Sigmoid colon (tissue), 7 donors: Measurements from ENCODE around the gene TMEM222. TPM values are rescaled to one million over a fixed set of nuclear protein-coding genes. Genes with fewer than 3 reads are reported as not detected.

Experiments used
- DNase-seq: peaks from one replicate; pipeline ENCODE4 v3.0.0-alpha.2; 2019
- H3K27ac ChIP-seq, 4 donors: fragments of 200-600 bp; sonication (generic); one replicate each; pipeline ENCODE4 v1.5.1; 2016 to 2019; ENCODE audit warnings: mild to moderate bottlenecking in 1 of 4
- H3K27me3 ChIP-seq, 3 donors: fragments of 200-600 bp; sonication (generic); one replicate each; pipeline ENCODE4 v1.5.1; 2019; ENCODE audit warnings: mild to moderate bottlenecking in 1 of 3
- H3K36me3 ChIP-seq, 4 donors: fragments of 200-600 bp; sonication (generic); one replicate each; pipeline ENCODE4 v1.5.1; 2016 to 2019
- H3K4me1 ChIP-seq, 4 donors: fragments of 200-600 bp; sonication (generic); one replicate each; pipeline ENCODE4 v1.5.1; 2017 to 2019
- H3K4me3 ChIP-seq, 4 donors: fragments of 200-600 bp; sonication (generic); one replicate each; pipeline ENCODE4 v1.5.1; 2017 to 2019; ENCODE audit warnings: mild to moderate bottlenecking in 2 of 4, moderate library complexity in 1 of 4
- H3K9me3 ChIP-seq, 4 donors: fragments of 200-600 bp in 3 of 4; sonication (generic) in 3 of 4; one replicate each; pipeline versions ENCODE4 v1.5.1 to v1.6.1; 2013 to 2019
- EP300 ChIP-seq, 4 donors: sonication (generic); formaldehyde crosslinking; IDR thresholded peaks; one replicate each; pipeline ENCODE4 v1.6.1; 2017; ENCODE audit warnings: antibody characterized with exemption in 4 of 4
- POLR2A ChIP-seq, 2 donors: fragments of 450-650 bp; IDR thresholded peaks; one replicate each; pipeline ENCODE4 v1.6.1; 2016; ENCODE audit warnings: antibody characterized with exemption in 2 of 2, mild to moderate bottlenecking in 2 of 2, moderate library complexity in 2 of 2
- POLR2AphosphoS5 ChIP-seq, 4 donors: sonication (generic); formaldehyde crosslinking; IDR thresholded peaks; one replicate each; pipeline ENCODE4 v1.6.1; 2017; ENCODE audit warnings: antibody characterized with exemption in 4 of 4
- WGBS, 2 donors: extraction: QIAGEN DNeasy Blood & Tissue Kit; methylation state at CpG; one replicate each; pipeline ENCODE4 v1.1.7; 2013; 5-methylcytosine and 5-hydroxymethylcytosine counted together
- intact Hi-C: fragments of 100-400 bp; cut with DNase I; formaldehyde crosslinking; loops from one replicate; pipeline ENCODE4 v1.15.1; 2023
- polyA plus RNA-seq, 3 donors: library from polyadenylated mRNA; stranded (reverse); fragments of 200-250 nt; gene quantifications; one replicate each; pipeline ENCODE4 v1.2.3, GENCODE V29; 2013
- total RNA-seq, 4 donors: library from RNA; depleted of rRNA; stranded (reverse); fragments of >200 nt; gene quantifications; one replicate each; pipeline ENCODE4 v1.1.0, GENCODE V29; 2016
- TF ChIP-seq, protein P1 (sequence below), 4 experiments: fragments of 450-650 bp in 3 of 4; fragments of 200-600 bp in 1 of 4; IDR thresholded peaks; one replicate each; pipeline ENCODE4 v1.5.1; 2016 to 2019; ENCODE audit warnings: antibody characterized with exemption in 4 of 4, mild to moderate bottlenecking in 3 of 4, moderate library complexity in 2 of 4
- donor health status: healthy with polysubstance abuse.
- donor health status: Bipolar disorder and iron deficiency.
- donor health status: healthy.

TMEM222 gene
- total and polyA plus RNA-seq, 7 donors: 15.7 to 46.9 (median 19.7) TPM

DNA sequence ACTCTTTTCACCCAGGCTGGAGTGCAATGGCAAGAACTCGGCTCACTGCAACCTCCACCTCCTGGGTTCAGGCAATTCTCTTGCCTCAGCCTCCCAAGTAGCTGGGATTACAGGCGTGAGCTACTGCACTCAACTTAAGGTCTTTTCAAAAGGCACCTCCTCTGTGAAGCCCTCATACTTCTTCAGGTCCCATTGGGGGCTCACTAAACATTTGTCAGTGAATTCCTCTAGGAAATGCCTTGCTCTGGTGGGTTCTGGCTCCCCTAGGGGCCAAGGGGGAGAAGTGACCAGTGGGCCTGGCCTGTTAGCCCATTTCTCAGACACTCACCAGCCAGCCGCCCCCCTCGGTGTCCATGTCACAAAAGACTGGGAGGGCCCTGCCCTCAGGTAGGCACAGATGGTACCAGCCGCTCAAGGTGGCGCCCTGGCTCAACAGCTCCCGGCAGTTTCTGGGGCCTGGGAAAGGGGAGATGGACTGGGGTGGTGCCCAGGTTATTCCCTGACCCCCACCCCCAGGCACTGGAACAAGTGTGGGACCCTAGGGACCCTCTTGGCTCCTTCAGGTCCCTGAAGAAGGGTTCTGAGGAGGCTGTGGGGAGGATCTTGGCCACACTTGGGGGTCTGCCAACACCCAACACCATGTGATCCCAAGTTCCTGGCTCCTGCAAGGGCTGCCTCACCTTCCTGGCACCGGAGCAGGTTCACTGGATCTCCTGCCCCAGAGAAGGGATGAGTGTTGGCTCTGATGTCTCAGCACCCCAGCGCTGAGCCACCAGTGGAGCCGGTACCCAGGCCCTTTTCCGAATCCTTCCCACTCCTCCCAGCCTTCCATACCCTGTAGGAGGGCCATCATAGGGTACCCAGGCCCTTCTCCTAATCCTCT is 51.1 kb downstream of the TMEM222 start:
- no peaks in the 10 kb centered on the region for H3K27me3 ChIP-seq
- H3K36me3 ChIP-seq: no peaks in the 10 kb centered on the region
- H3K4me1 ChIP-seq: peaks cover 0 to 3% (median under 1%) of the 10 kb centered on the region in 4 donors
- TF ChIP-seq, protein P1, sequence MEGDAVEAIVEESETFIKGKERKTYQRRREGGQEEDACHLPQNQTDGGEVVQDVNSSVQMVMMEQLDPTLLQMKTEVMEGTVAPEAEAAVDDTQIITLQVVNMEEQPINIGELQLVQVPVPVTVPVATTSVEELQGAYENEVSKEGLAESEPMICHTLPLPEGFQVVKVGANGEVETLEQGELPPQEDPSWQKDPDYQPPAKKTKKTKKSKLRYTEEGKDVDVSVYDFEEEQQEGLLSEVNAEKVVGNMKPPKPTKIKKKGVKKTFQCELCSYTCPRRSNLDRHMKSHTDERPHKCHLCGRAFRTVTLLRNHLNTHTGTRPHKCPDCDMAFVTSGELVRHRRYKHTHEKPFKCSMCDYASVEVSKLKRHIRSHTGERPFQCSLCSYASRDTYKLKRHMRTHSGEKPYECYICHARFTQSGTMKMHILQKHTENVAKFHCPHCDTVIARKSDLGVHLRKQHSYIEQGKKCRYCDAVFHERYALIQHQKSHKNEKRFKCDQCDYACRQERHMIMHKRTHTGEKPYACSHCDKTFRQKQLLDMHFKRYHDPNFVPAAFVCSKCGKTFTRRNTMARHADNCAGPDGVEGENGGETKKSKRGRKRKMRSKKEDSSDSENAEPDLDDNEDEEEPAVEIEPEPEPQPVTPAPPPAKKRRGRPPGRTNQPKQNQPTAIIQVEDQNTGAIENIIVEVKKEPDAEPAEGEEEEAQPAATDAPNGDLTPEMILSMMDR (IDR thresholded peaks at IDR 0.05): no peak
- no peak for TF ChIP-seq POLR2A (IDR thresholded peaks at IDR 0.05)
- TF ChIP-seq POLR2AphosphoS5 (IDR thresholded peaks at IDR 0.05): no peak
- no peak for TF ChIP-seq EP300 (IDR thresholded peaks at IDR 0.05)
- WGBS, 2 donors: 81 to 92% methylated on average over 11 of the region's 11 CpGs
- H3K4me3 ChIP-seq: no peak overlapping the region
- no peaks in the 10 kb centered on the region for H3K9me3 ChIP-seq
- intact Hi-C loops: no loop called here
- no peak overlapping the region for H3K27ac ChIP-seq
- no peak for DNase-seq

DNA sequence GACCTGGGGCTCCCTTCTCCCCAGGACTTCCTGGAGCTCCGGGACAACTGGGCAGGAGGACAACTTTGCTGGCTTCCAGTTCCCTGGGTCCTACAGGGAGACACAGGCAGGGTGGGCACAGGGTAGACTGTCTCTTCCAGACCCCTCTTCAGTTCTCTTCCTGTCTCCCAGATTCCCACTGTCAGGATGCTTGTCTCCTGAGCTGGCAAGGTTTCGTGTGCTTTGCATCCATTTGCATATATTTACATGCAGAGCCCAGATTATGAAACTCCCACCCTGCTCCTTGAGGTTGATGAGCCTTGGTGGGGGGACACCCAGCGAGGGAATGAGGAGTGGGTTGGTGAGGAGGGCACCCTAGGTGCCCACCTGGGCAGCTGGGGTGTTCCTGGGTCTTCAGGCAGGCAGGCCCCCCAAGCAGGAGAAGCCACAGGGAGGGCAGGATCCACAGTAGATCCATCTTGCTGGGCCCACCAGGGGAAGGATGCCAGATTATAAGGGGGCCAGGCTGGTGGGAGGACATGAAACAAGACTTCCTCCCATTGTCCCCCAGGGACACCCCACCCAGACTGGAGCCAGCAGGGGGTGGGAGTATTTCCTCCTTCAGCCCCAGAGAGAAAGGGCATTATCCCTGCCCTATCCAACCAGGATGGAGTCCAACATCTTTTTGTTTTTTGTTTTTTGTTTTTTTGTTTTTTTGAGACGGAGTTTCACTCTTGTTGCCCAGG is 52.6 kb downstream of the TMEM222 start, which contains the start of gene FCN3:
FCN3 (minus strand) TSS at position 463 of the 725 bp plus-strand sequence; CDS start at position 457, 6 bp downstream.
- intact Hi-C loops: no loop called here
- Histone ChIP-seq H3K9me3 (no peaks in the 10 kb centered on the region), H3K36me3 (no peaks in the 10 kb centered on the region), H3K4me1 (no peaks in the 10 kb centered on the region), H3K4me3 (no peak within 1 kb of the TSS), H3K27me3 (no peaks in the 10 kb centered on the region), H3K27ac (no peak within 1 kb of the TSS)
- WGBS, 2 donors: 75 to 82% methylated on average over 4 of the region's 4 CpGs
- DNase-seq: no peak
- TF ChIP-seq POLR2A (IDR thresholded peaks at IDR 0.05) (no peak), POLR2AphosphoS5 (IDR thresholded peaks at IDR 0.05) (no peak), EP300 (IDR thresholded peaks at IDR 0.05) (no peak)
- TF ChIP-seq, protein P1 (IDR thresholded peaks at IDR 0.05): no peak

- Histone ChIP-seq H3K27ac (no peak overlapping the region), H3K9me3 (no peaks in the 10 kb centered on the region), H3K4me1 (peaks cover 0 to 2% (median under 1%) of the 10 kb centered on the region in 4 donors), H3K4me3 (no peak overlapping the region), H3K27me3 (peaks cover 0 to 9% (median 5%) of the 10 kb centered on the region in 3 donors), H3K36me3 (no peaks in the 10 kb centered on the region)
- WGBS, 2 donors: 91 to 92% methylated on average over 12 of the region's 12 CpGs
- no peak for DNase-seq
- intact Hi-C loops: no loop called here
- no peak for TF ChIP-seq POLR2AphosphoS5 (IDR thresholded peaks at IDR 0.05)
- TF ChIP-seq, protein P1 (IDR thresholded peaks at IDR 0.05): no peak
- TF ChIP-seq EP300 (IDR thresholded peaks at IDR 0.05): no peak
- no peak for TF ChIP-seq POLR2A (IDR thresholded peaks at IDR 0.05)
These were observed 56.0 kb downstream of the TMEM222 start for GRCh38 chr1:27377760-27378495.

DNA sequence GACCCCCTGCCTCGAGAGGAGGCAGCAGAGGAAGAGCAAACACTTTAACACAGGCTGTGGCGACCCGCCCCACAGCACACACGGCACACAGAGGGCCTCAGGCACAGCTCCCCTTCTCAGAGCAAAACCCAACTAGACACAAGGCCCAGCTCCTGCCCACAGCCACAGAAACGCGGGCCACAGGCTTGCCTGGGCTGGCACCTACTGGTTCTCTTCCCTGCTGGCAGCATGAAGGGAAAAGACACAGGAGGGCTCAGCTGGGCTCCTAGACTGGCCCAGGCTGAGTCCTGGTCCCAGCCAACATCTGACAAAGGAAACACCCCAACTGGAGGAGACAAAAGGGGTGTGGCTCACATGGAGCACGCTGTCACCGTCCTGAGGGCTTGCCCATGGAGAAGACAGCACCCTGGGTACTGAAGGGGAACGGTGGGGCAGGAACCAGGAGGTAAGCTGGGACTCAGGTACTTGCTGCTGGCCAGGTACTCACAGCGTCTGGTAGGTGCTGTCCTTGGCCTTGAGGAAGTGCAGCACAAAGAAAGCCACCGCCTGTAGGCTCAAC is 57.7 kb downstream of the TMEM222 start:
- peaks cover 0 to 6% (median 2%) of the 10 kb centered on the region in 4 donors for H3K4me1 ChIP-seq
- H3K27ac ChIP-seq: no peak overlapping the region
- intact Hi-C loops: no loop called here
- 64 to 81% methylated on average over 11 of the region's 11 CpGs for WGBS, 2 donors
- H3K4me3 ChIP-seq: no peak overlapping the region
- TF ChIP-seq EP300 (IDR thresholded peaks at IDR 0.05) (no peak), POLR2AphosphoS5 (IDR thresholded peaks at IDR 0.05) (no peak), POLR2A (IDR thresholded peaks at IDR 0.05) (no peak)
- TF ChIP-seq, protein P1 (IDR thresholded peaks at IDR 0.05): no peak
- no peaks in the 10 kb centered on the region for H3K9me3 ChIP-seq
- DNase-seq: no peak
- H3K36me3 ChIP-seq: no peaks in the 10 kb centered on the region
- H3K27me3 ChIP-seq: peaks cover 0 to 16% (median 12%) of the 10 kb centered on the region in 3 donors
